H9 (cell line): ENCODE data around the gene ZNF768. TPM values are rescaled to one million over a fixed set of nuclear protein-coding genes. Genes with fewer than 3 reads are reported as not detected.

Experiments used
- DNase-seq: peaks from one replicate; pipeline ENCODE4 v3.0.0-alpha.2; 2017
- H2AFZ ChIP-seq: one replicate; pipeline ENCODE4 v1.6.1; 2013; ENCODE audit warnings: mild to moderate bottlenecking, low read length, control low read depth, moderate library complexity
- H2AK5ac ChIP-seq: 2 replicates; pipeline ENCODE4 v1.6.1; 2013; ENCODE audit warnings: low read length, control low read depth, mixed read lengths; ENCODE audit not compliant: insufficient read length
- H2BK120ac ChIP-seq: one replicate; pipeline ENCODE4 v1.6.1; 2013; ENCODE audit warnings: low read depth, mild to moderate bottlenecking, low read length, control low read depth, inconsistent platforms; ENCODE audit not compliant: poor library complexity, severe bottlenecking
- H2BK12ac ChIP-seq: 2 replicates; pipeline ENCODE4 v1.6.1; 2013; ENCODE audit warnings: low read length, control low read depth, mixed read lengths, low read depth; ENCODE audit not compliant: insufficient read length
- H2BK15ac ChIP-seq: 2 replicates; pipeline ENCODE4 v1.6.1; 2013; ENCODE audit warnings: low read depth, low read length, control low read depth
- H2BK20ac ChIP-seq: one replicate; pipeline ENCODE4 v1.6.1; 2013; ENCODE audit warnings: low read depth, mild to moderate bottlenecking, low read length, control low read depth, inconsistent platforms; ENCODE audit not compliant: poor library complexity, severe bottlenecking
- H2BK5ac ChIP-seq: 2 replicates; pipeline ENCODE4 v1.6.1; 2013; ENCODE audit warnings: low read length, control low read depth, mixed read lengths; ENCODE audit not compliant: insufficient read length
- H3K14ac ChIP-seq: 2 replicates; pipeline ENCODE4 v1.6.1; 2013; ENCODE audit warnings: low read length, control low read depth; ENCODE audit not compliant: insufficient read depth
- H3K18ac ChIP-seq: 2 replicates; pipeline ENCODE4 v1.6.1; 2013; ENCODE audit warnings: low read depth, mild to moderate bottlenecking, mixed read lengths, low read length, control low read depth; ENCODE audit not compliant: insufficient read length
- H3K23ac ChIP-seq: 2 replicates; pipeline ENCODE4 v1.6.1; 2013; ENCODE audit warnings: low read length, control low read depth, mixed read lengths, low read depth; ENCODE audit not compliant: insufficient read length
- H3K23me2 ChIP-seq: 2 replicates; pipeline ENCODE4 v1.6.1; 2013; ENCODE audit warnings: low read depth, mild to moderate bottlenecking, mixed read lengths, low read length, control low read depth; ENCODE audit not compliant: insufficient read length, poor library complexity, severe bottlenecking
- H3K27ac ChIP-seq: 2 replicates; pipeline ENCODE4 v1.5.1; 2013; ENCODE audit warnings: low read length, control low read depth, mixed read lengths, low read depth; ENCODE audit not compliant: insufficient read length
- H3K27me3 ChIP-seq: 2 replicates; pipeline ENCODE4 v1.6.1; 2013; ENCODE audit warnings: low read length, control low read depth, inconsistent platforms; ENCODE audit not compliant: insufficient read depth
- H3K4ac ChIP-seq: 2 replicates; pipeline ENCODE4 v1.6.1; 2013; ENCODE audit warnings: low read depth, mild to moderate bottlenecking, control low read depth, inconsistent platforms, low read length, moderate library complexity
- H3K4me1 ChIP-seq: 2 replicates; pipeline ENCODE4 v1.6.1; 2013; ENCODE audit warnings: low read length, control low read depth, inconsistent platforms; ENCODE audit not compliant: insufficient read depth
- H3K4me2 ChIP-seq: 2 replicates; pipeline ENCODE4 v1.6.1; 2013; ENCODE audit warnings: low read length, control low read depth, mixed read lengths; ENCODE audit not compliant: insufficient read length, insufficient read depth
- H3K56ac ChIP-seq: 2 replicates; pipeline ENCODE4 v1.6.1; 2013; ENCODE audit warnings: low read depth, mild to moderate bottlenecking, mixed read lengths, low read length, control low read depth; ENCODE audit not compliant: insufficient read length
- H3K79me1 ChIP-seq: 2 replicates; pipeline ENCODE4 v1.6.1; 2013; ENCODE audit warnings: low read depth, mild to moderate bottlenecking, moderate library complexity, low read length, control low read depth, inconsistent platforms; ENCODE audit not compliant: insufficient read depth, poor library complexity, severe bottlenecking
- H3K79me2 ChIP-seq: 2 replicates; pipeline ENCODE4 v1.6.1; 2013; ENCODE audit warnings: low read length, control low read depth, inconsistent platforms; ENCODE audit not compliant: insufficient read depth
- H3K9ac ChIP-seq: 2 replicates; pipeline ENCODE4 v1.6.1; 2013; ENCODE audit warnings: low read length, control low read depth, mixed read lengths; ENCODE audit not compliant: insufficient read length; ENCODE audit errors: extremely low read depth
- H3K9me3 ChIP-seq: one replicate; pipeline ENCODE4 v1.6.1; 2013; ENCODE audit warnings: low read depth, low read length, inconsistent platforms; ENCODE audit not compliant: control insufficient read depth
- H3T11ph ChIP-seq: one replicate; pipeline ENCODE4 v1.6.1; 2013; ENCODE audit warnings: mild to moderate bottlenecking, low read length, control low read depth, inconsistent platforms
- H4K20me1 ChIP-seq: one replicate; pipeline ENCODE4 v1.6.1; 2013; ENCODE audit not compliant: control insufficient read depth, insufficient read length, insufficient read depth
- H4K5ac ChIP-seq: 2 replicates; pipeline ENCODE4 v1.6.1; 2013; ENCODE audit warnings: low read depth, mild to moderate bottlenecking, mixed read lengths, low read length, control low read depth; ENCODE audit not compliant: insufficient read length
- H4K8ac ChIP-seq: replicated peaks from 2 replicates; pipeline ENCODE4 v1.6.1; 2013; ENCODE audit warnings: low read length, control low read depth, mixed read lengths, low read depth; ENCODE audit not compliant: insufficient read length
- H4K91ac ChIP-seq: 2 replicates; pipeline ENCODE4 v1.6.1; 2013; ENCODE audit warnings: low read depth, mild to moderate bottlenecking, moderate library complexity, mixed read lengths, low read length, control low read depth; ENCODE audit not compliant: insufficient read length
- H3K27ac Mint-ChIP-seq, 3 experiments: 2 replicates in 2 of 3; 3 replicates in 1 of 3; pipeline ENCODE4 v1.8.0; 2020 to 2021; ENCODE audit warnings: mixed read lengths in 3 of 3, mild to moderate bottlenecking in 1 of 3, moderate library complexity in 1 of 3
- H3K27me3 Mint-ChIP-seq: 2 replicates; pipeline ENCODE4 v1.8.0; 2021; ENCODE audit warnings: low read depth, mild to moderate bottlenecking, moderate library complexity, mixed read lengths
- H3K36me3 Mint-ChIP-seq, 3 experiments: 2 replicates in 2 of 3; 3 replicates in 1 of 3; pipeline ENCODE4 v1.8.0; 2020 to 2021; ENCODE audit warnings: low read depth in 3 of 3, mixed read lengths in 3 of 3; ENCODE audit not compliant: insufficient read depth in 1 of 3
- H3K4me1 Mint-ChIP-seq, 2 experiments: 2 replicates each; pipeline ENCODE4 v1.8.0; 2020; ENCODE audit warnings: mixed read lengths in 2 of 2
- H3K4me3 Mint-ChIP-seq, 2 experiments: 2 replicates in 1 of 2; 3 replicates in 1 of 2; pipeline ENCODE4 v1.8.0; 2020 to 2021; ENCODE audit warnings: mild to moderate bottlenecking in 2 of 2, mixed read lengths in 2 of 2, moderate library complexity in 1 of 2
- H3K9me3 Mint-ChIP-seq, 2 experiments: 2 replicates in 1 of 2; 3 replicates in 1 of 2; pipeline ENCODE4 v1.8.0; 2020; ENCODE audit warnings: mild to moderate bottlenecking in 2 of 2, mixed read lengths in 2 of 2, moderate library complexity in 1 of 2
- WGBS: extraction: QIAGEN DNeasy Blood & Tissue Kit; methylation state at CpG from one replicate; pipeline ENCODE4 v1.1.7; 2013; ENCODE audit warnings: missing lambda C conversion rate, low lambda C conversion rate, mixed read lengths; ENCODE audit not compliant: insufficient read length; ENCODE audit errors: extremely low coverage; 5-methylcytosine and 5-hydroxymethylcytosine counted together
- total RNA-seq: library from RNA; stranded (reverse); gene quantifications from 2 replicates; pipeline ENCODE4 v1.2.1, GENCODE V29; 2021
- TF ChIP-seq, protein P1 (sequence below): fragments of 200-600 bp; sonication (generic); conservative IDR thresholded peaks from 3 replicates; pipeline ENCODE4 v1.8.0; 2021; ENCODE audit warnings: antibody characterized with exemption, mild to moderate bottlenecking

The ZNF768 gene
- total RNA-seq, 1 experiment from 2014 or later: 40.0 TPM

DNA sequence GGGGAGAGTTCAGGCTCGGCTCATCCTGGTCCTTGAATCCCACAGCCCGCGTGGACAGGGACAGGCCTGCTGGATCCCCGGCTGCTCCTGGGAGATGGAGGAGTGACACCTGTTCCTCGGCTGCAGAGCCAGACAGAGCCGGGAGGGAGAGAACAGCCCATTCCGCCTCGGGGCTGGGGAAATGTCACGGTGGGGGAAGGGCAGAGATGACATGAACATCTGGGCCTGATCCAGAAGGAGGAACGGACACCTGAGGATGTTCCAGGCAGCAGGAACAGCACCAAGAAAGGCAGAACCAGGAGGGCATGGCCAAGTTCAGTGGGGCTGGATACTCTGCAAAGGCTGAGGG lies 29.7 kb upstream of the ZNF768 start:
- Histone ChIP-seq H3K4me2 (no peak overlapping the region), H3K23me2 (peaks cover 4% of the 10 kb centered on the region), H2BK12ac (no peak overlapping the region), H3T11ph (no peak overlapping the region), H4K8ac (no peak overlapping the region), H3K27ac (no peak overlapping the region), H2BK120ac (no peak overlapping the region), H3K56ac (no peak overlapping the region), H4K91ac (no peak overlapping the region), H3K4ac (no peak overlapping the region), H3K27me3 (no peaks in the 10 kb centered on the region), H4K5ac (no peak overlapping the region), H3K9ac (no peak overlapping the region), H3K14ac (no peak overlapping the region), H2AFZ (no peak overlapping the region), H3K18ac (no peak overlapping the region), H3K23ac (no peak overlapping the region), H2BK20ac (no peak overlapping the region), H4K20me1 (no peaks in the 10 kb centered on the region), H3K4me1 (no peaks in the 10 kb centered on the region; the same call in 1 of the 2 replicates), H3K9me3 (no peaks in the 10 kb centered on the region), H2BK5ac (no peak overlapping the region), H3K79me2 (no peaks in the 10 kb centered on the region), H3K79me1 (no peaks in the 10 kb centered on the region), H2BK15ac (no peak overlapping the region), H2AK5ac (no peak overlapping the region)
- TF ChIP-seq, protein P1, sequence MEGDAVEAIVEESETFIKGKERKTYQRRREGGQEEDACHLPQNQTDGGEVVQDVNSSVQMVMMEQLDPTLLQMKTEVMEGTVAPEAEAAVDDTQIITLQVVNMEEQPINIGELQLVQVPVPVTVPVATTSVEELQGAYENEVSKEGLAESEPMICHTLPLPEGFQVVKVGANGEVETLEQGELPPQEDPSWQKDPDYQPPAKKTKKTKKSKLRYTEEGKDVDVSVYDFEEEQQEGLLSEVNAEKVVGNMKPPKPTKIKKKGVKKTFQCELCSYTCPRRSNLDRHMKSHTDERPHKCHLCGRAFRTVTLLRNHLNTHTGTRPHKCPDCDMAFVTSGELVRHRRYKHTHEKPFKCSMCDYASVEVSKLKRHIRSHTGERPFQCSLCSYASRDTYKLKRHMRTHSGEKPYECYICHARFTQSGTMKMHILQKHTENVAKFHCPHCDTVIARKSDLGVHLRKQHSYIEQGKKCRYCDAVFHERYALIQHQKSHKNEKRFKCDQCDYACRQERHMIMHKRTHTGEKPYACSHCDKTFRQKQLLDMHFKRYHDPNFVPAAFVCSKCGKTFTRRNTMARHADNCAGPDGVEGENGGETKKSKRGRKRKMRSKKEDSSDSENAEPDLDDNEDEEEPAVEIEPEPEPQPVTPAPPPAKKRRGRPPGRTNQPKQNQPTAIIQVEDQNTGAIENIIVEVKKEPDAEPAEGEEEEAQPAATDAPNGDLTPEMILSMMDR: no peak
- DNase-seq: no peak
- Mint-ChIP-seq H3K4me1 (peaks cover 14 to 28% of the 10 kb centered on the region in 2 experiments), H3K36me3 (peaks cover 5 to 32% (median 28%) of the 10 kb centered on the region in 3 experiments), H3K27ac (peak overlapping the region in 1 of 3 experiments; percentile 80; a peak in 2 of 7 replicates), H3K27me3 (no peaks in the 10 kb centered on the region), H3K9me3 (no peaks in the 10 kb centered on the region), H3K4me3 (peak overlapping the region; percentile 48 to 86)
- WGBS: no CpG with 5 or more reads among the region's 10 CpGs
